Neural progenitor cell (in vitro differentiated cells): ENCODE data around the gene PLOD3.

Experiments used
- CTCF ChIP-seq: fragments of 200-600 bp; sonication (generic); IDR thresholded peaks from 2 replicates; pipeline ENCODE4 v1.5.1; 2017; ENCODE audit warnings: antibody characterized with exemption, mild to moderate bottlenecking
- EZH2 ChIP-seq: fragments of 200-600 bp; sonication (generic); IDR thresholded peaks from 2 replicates; pipeline ENCODE4 v1.6.1; 2017; ENCODE audit warnings: antibody characterized with exemption, mild to moderate bottlenecking, moderate library complexity

GRCh38 chr7:101173752-101174244, 43.6 kb downstream of the PLOD3 start:
- no peak for TF ChIP-seq CTCF
- TF ChIP-seq EZH2 = no peak
